Fibroblast of skin of scalp (primary cell): ENCODE data around the gene MAPK1IP1L.

Experiments
- DNase-seq: peaks from one replicate; pipeline ENCODE4 v3.0.0-alpha.2; 2013

Gene MAPK1IP1L

GRCh38 chr14:55098561-55098898, 47.1 kb downstream of the MAPK1IP1L start:
- DNase-seq, result no peak

- DNase-seq, result peak; percentile 55
Measured at GRCh38 chr14:55099756-55100155, 48.3 kb downstream of the MAPK1IP1L start.

- DNase-seq, result no peak
Measured at GRCh38 chr14:55101698-55102097, 50.3 kb downstream of the MAPK1IP1L start.

- peak; percentile 100 for DNase-seq
Measured at GRCh38 chr14:55102141-55102621, 50.7 kb downstream of the MAPK1IP1L start.

- DNase-seq, result peak; percentile 93
Measured at GRCh38 chr14:55103005-55103640, 51.7 kb downstream of the MAPK1IP1L start.

- DNase-seq, result no peak
Measured at GRCh38 chr14:55103971-55104954, 52.8 kb downstream of the MAPK1IP1L start.

GRCh38 chr14:55105991-55106390, 54.5 kb downstream of the MAPK1IP1L start:
- DNase-seq, result no peak

GRCh38 chr14:55107766-55108554, 56.5 kb downstream of the MAPK1IP1L start:
- DNase-seq, result peak; percentile 95

- no peak for DNase-seq
Measured at GRCh38 chr14:55109836-55110235, 58.4 kb downstream of the MAPK1IP1L start.

- no peak for DNase-seq
Measured at GRCh38 chr14:55111122-55111708, 59.8 kb downstream of the MAPK1IP1L start.

- DNase-seq, result no peak
Measured at GRCh38 chr14:55114720-55115119, 63.3 kb downstream of the MAPK1IP1L start.

- DNase-seq, result no peak
Measured at GRCh38 chr14:55115460-55115859, 64.0 kb downstream of the MAPK1IP1L start.

GRCh38 chr14:55115861-55116245, 64.4 kb downstream of the MAPK1IP1L start:
- DNase-seq, result no peak

- no peak for DNase-seq
Measured at GRCh38 chr14:55116246-55117030, 65.0 kb downstream of the MAPK1IP1L start.

GRCh38 chr14:55117803-55118441, 66.5 kb downstream of the MAPK1IP1L start:
- no peak for DNase-seq

GRCh38 chr14:55118761-55119160, 67.3 kb downstream of the MAPK1IP1L start:
- DNase-seq, result no peak
